Keratinocyte (primary cell): Measurements from ENCODE around the gene XG. TPM values are rescaled to one million over a fixed set of nuclear protein-coding genes. Genes with fewer than 3 reads are reported as not detected.

Experiments
- DNase-seq: peaks from one replicate; pipeline ENCODE4 v3.0.0-alpha.2; 2011; ENCODE audit warnings: low read depth, missing footprints, low spot score
- FAIRE-seq: peaks from 2 replicates; lab custom pipeline; 2011; peaks lifted over from hg19 to GRCh38; lab: Jason Lieb, UNC
- H2AFZ ChIP-seq: 2 replicates; pipeline ENCODE4 v1.6.0; 2012; ENCODE audit warnings: low read length, control low read depth, inconsistent platforms; ENCODE audit not compliant: control insufficient read depth
- H3K27ac ChIP-seq: 2 replicates; pipeline ENCODE4 v1.5.1; 2011; ENCODE audit warnings: low read length; ENCODE audit not compliant: control insufficient read depth, insufficient read depth
- H3K27me3 ChIP-seq: 3 replicates; pipeline ENCODE4 v1.6.0; 2011; ENCODE audit warnings: low read length; ENCODE audit not compliant: control insufficient read depth, insufficient read depth; ENCODE audit errors: extremely low read depth
- H3K36me3 ChIP-seq, 2 experiments: 2 replicates in 1 of 2; 3 replicates in 1 of 2; pipeline ENCODE4 v1.5.1; 2011; ENCODE audit warnings: low read length in 2 of 2, mild to moderate bottlenecking in 1 of 2; ENCODE audit not compliant: control insufficient read depth in 2 of 2, insufficient read depth in 2 of 2; ENCODE audit errors: extremely low read depth in 1 of 2
- H3K4me1 ChIP-seq: 3 replicates; pipeline ENCODE4 v1.5.1; 2011; ENCODE audit warnings: low read length; ENCODE audit not compliant: control insufficient read depth, insufficient read depth; ENCODE audit errors: extremely low read depth
- H3K4me2 ChIP-seq: 3 replicates; pipeline ENCODE4 v1.6.0; 2011; ENCODE audit warnings: low read depth, low read length; ENCODE audit not compliant: control insufficient read depth, insufficient read depth; ENCODE audit errors: extremely low read depth
- H3K4me3 ChIP-seq, 3 experiments: fragments of 200-600 bp in 1 of 3; sonication (generic) in 1 of 3; 2 replicates in 2 of 3; 3 replicates in 1 of 3; pipeline ENCODE4 v1.5.1; 2011 to 2016; ENCODE audit warnings: low read length in 3 of 3, mild to moderate bottlenecking in 3 of 3, control low read depth in 2 of 3, inconsistent platforms in 1 of 3, low read depth in 1 of 3, mixed read lengths in 1 of 3, mixed run types in 1 of 3, moderate library complexity in 1 of 3; ENCODE audit not compliant: control insufficient read depth in 2 of 3, insufficient read depth in 2 of 3; ENCODE audit errors: extremely low read depth in 1 of 3
- H3K79me2 ChIP-seq: 2 replicates; pipeline ENCODE4 v1.6.0; 2012; ENCODE audit warnings: low read length; ENCODE audit not compliant: control insufficient read depth, insufficient read depth
- H3K9ac ChIP-seq: 3 replicates; pipeline ENCODE4 v1.6.0; 2011; ENCODE audit warnings: low read length; ENCODE audit not compliant: control insufficient read depth, insufficient read depth; ENCODE audit errors: extremely low read depth
- H3K9me1 ChIP-seq: 3 replicates; pipeline ENCODE4 v1.6.0; 2011; ENCODE audit warnings: low read length; ENCODE audit not compliant: control insufficient read depth, insufficient read depth; ENCODE audit errors: extremely low read depth
- H3K9me3 ChIP-seq: 2 replicates; pipeline ENCODE4 v1.5.1; 2012; ENCODE audit warnings: low read depth, low read length; ENCODE audit not compliant: control insufficient read depth
- H4K20me1 ChIP-seq: 3 replicates; pipeline ENCODE4 v1.6.0; 2011; ENCODE audit warnings: low read length; ENCODE audit not compliant: control insufficient read depth, insufficient read depth; ENCODE audit errors: extremely low read depth
- CTCF ChIP-seq, 3 experiments: IDR thresholded peaks in 1 of 3; conservative IDR thresholded peaks in 1 of 3; optimal IDR thresholded peaks in 1 of 3; 2 replicates in 2 of 3; 3 replicates in 1 of 3; pipeline versions ENCODE3 to v1.5.1; 2011; ENCODE audit warnings: low read length in 3 of 3, mild to moderate bottlenecking in 3 of 3, moderate library complexity in 2 of 3, control low read depth in 1 of 3, inconsistent platforms in 1 of 3; ENCODE audit not compliant: insufficient read depth in 2 of 3; ENCODE audit errors: extremely low read depth in 1 of 3
- EZH2 ChIP-seq: IDR thresholded peaks from one replicate; pipeline ENCODE4 v1.6.1; 2012; ENCODE audit warnings: inconsistent platforms, mild to moderate bottlenecking, low read length, moderate library complexity
- dilution Hi-C: fragments of 300-500 bp; cut with MboI; formaldehyde crosslinking; loops from one replicate; pipeline ENCODE4 v1.7.0; 2020; ENCODE audit warnings: low sequenced_read_pairs; ENCODE audit not compliant: extremely low pct_ligation_motif_present
- polyA plus RNA-seq, 5 experiments: library from polyadenylated mRNA; depleted of rRNA in 3 of 5; stranded (reverse) in 3 of 5; stranded (forward) in 1 of 5; unstranded in 1 of 5; fragments of >200 nt; gene quantifications; 1 replicate in 1 of 5; 2 replicates in 3 of 5; 3 replicates in 1 of 5; pipeline versions ENCODE4 v1.2.1 to v1.2.3, GENCODE V29; 2011 to 2012; ENCODE audit warnings: missing spikeins in 2 of 5, low read depth in 1 of 5, low replicate concordance in 1 of 5

Gene XG
- polyA plus RNA-seq, 1 donor (not counting 4 experiments of a cell fraction or from before 2014, with no cell fraction given) = 70.9 TPM

DNA sequence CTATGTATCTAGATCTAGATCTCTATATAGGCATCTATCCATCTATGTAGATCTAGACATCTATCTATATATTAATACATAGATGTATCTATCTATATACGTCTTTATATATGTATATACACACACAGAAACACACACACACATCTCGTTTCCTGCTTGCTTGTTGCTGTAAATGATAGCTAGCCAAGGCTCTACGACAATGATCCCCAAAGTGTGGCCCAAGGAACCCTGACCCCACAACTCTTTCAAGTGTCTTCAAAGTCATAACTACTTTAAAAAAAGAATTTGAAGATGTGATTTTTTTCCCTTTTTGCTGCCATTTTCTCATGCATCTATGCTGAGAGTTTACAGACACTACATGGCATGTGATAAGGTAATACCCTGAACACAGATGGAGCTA, 105.7 kb downstream of the XG start:
- Histone ChIP-seq H3K79me2 (no peaks in the 10 kb centered on the region), H3K4me3 (no peak overlapping the region), H3K36me3 (no peaks in the 10 kb centered on the region), H3K4me2 (no peak overlapping the region), H3K27me3 (no peaks in the 10 kb centered on the region), H2AFZ (no peak overlapping the region), H3K27ac (no peak overlapping the region), H3K9me3 (no peaks in the 10 kb centered on the region), H3K4me1 (no peaks in the 10 kb centered on the region), H3K9me1 (no peaks in the 10 kb centered on the region), H3K9ac (no peak overlapping the region), H4K20me1 (no peaks in the 10 kb centered on the region)
- DNase-seq = no peak
- dilution Hi-C loops = loop anchor here (25.0 kb wide), 1 partner anchor 180 kb away; the partner anchor contains the start of gene ARSF
- TF ChIP-seq EZH2 (no peak), CTCF (optimal IDR thresholded peaks at IDR 0.05 in 1 of 3, IDR thresholded peaks at IDR 0.05 in 1 of 3, conservative IDR thresholded peaks at IDR 0.05 in 1 of 3; ENCODE audit: extremely low read depth in 1 of 3, insufficient read depth in 2 of 3, low read length in 3 of 3) (no peak)
- FAIRE-seq = no peak

DNA sequence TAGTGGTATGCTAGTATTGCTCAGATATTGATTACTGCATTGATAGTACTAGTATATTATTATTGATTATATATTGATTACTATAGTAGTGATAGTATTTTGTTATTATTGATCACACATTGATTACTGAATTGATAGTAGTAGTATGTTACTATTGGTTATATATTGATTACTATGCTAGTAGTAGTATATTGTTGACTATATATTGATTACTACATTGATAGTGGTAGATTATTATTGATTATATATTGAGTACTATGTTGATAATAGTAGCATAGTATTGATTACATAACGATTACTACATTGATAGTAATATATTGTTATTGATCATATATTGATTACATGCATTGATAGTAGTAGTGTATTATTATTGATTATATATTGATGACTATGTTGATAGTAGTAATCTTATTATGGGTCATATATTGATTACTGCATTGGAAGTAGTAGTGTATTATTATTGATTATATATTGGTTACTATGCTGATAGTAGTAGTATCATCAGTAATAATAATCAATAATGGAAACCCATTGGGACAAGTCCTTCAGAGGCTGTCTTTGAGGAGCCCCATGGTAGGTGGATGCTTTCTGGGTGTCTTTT, 107.5 kb downstream of the XG start:
- dilution Hi-C loops = loop anchor here (25.0 kb wide), 1 partner anchor 178 kb away; the partner anchor contains the start of gene ARSF
- FAIRE-seq = no peak

More for the DNA sequence above, 107.5 kb downstream of the XG start:
- TF ChIP-seq CTCF (optimal IDR thresholded peaks at IDR 0.05 in 1 of 3, IDR thresholded peaks at IDR 0.05 in 1 of 3, conservative IDR thresholded peaks at IDR 0.05 in 1 of 3; ENCODE audit: extremely low read depth in 1 of 3, insufficient read depth in 2 of 3, low read length in 3 of 3) (no peak), EZH2 (no peak)
- no peaks in the 10 kb centered on the region for H3K27me3 ChIP-seq
- H2AFZ ChIP-seq = no peak overlapping the region
- no peaks in the 10 kb centered on the region for H3K9me3 ChIP-seq
- H3K4me2 ChIP-seq = no peak overlapping the region
- H3K36me3 ChIP-seq = no peaks in the 10 kb centered on the region
- H3K79me2 ChIP-seq = no peaks in the 10 kb centered on the region
- H3K9me1 ChIP-seq = no peaks in the 10 kb centered on the region
- DNase-seq = no peak
- H3K9ac ChIP-seq = no peak overlapping the region
- H4K20me1 ChIP-seq = no peaks in the 10 kb centered on the region
- no peak overlapping the region for H3K4me3 ChIP-seq
- H3K4me1 ChIP-seq = no peaks in the 10 kb centered on the region
- H3K27ac ChIP-seq = no peak overlapping the region
